ENCODE measurements around the gene IGSF8. TPM values are rescaled to one million over a fixed set of nuclear protein-coding genes. Genes with fewer than 3 reads are reported as not detected.
A peak's percentile ranks its signal among the peaks of the same experiment; 100 is the strongest.

IGSF8 gene
- total and polyA plus RNA-seq, 2 of the 8 experiments (the other 6 are each of a cell fraction or from before 2014, with no cell fraction given), result 69.6 to 132 TPM

DNA sequence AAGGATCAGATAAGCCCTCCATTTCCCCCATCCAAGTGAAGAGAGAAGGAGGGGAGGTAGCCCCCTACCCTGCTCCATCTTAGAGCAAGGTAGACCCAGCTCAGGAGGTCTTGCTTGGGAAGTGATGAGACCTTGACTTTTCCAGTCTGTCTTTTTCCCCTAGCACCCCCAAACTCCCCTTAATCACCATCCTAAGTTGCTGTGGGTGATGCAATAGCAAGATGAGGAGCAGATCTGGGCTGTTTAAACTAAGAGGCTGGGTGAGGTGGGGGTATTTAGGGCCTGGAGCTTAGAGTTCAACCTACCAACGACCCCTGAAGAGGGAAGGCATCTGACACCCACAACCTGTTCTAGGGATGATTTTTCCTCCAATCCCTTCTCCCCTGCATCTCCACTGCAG lies 18.9 kb upstream of the IGSF8 start:
- peaks cover 0 to 1% of the 10 kb centered on the region in 2 experiments for H4K20me1 ChIP-seq (replicated peaks in 1 of 2; ENCODE audit: control insufficient read depth in 1 of 2, insufficient read depth in 2 of 2, low read length in 2 of 2)
- H4K5ac ChIP-seq (ENCODE audit: insufficient read length, low read depth, low read length), result no peak overlapping the region
- no peak overlapping the region; a peak in 2 of 7 replicates for H3K9ac ChIP-seq (replicated peaks in 1 of 4; ENCODE audit: extremely low read depth in 1 of 4, low read depth in 3 of 4, low read length in 3 of 4)
- H4K8ac ChIP-seq (ENCODE audit: extremely low read depth, insufficient read depth, low read length), result peak overlapping the region; percentile 57
- peak overlapping the region; percentile 70 to 89 for H3K4me2 ChIP-seq (ENCODE audit: insufficient read depth in 1 of 2, low read depth in 2 of 2, low read length in 2 of 2)
- FAIRE-seq (no peak), DNase-seq (ENCODE audit: low read depth in 1 of 2, low spot score in 2 of 2) (no peak)
- H3K14ac ChIP-seq (ENCODE audit: insufficient read length), result peak overlapping the region; percentile 62
- H3K79me1 ChIP-seq (ENCODE audit: low read depth, low read length), result no peaks in the 10 kb centered on the region
- peak overlapping the region; percentile 75; the same call in 1 of the 2 replicates for H2BK20ac ChIP-seq (ENCODE audit: low read length)
- no peak overlapping the region for H3K23ac ChIP-seq (ENCODE audit: insufficient read length)
- H3K23me2 ChIP-seq (ENCODE audit: low read depth, low read length), result peaks cover 8% of the 10 kb centered on the region; the same call in 1 of the 2 replicates
- 60% methylated on average over 1 of the region's 1 CpG; no CpG with 5 or more reads in 1 of the 2 experiments for WGBS, 2 experiments (ENCODE audit: extremely low coverage in 1 of 2, insufficient coverage in 1 of 2, insufficient read length in 1 of 2, insufficient replicate concordance in 2 of 2, low coverage in 1 of 2, low lambda C conversion rate in 2 of 2, missing lambda C conversion rate in 1 of 2)
- H3K27ac ChIP-seq (ENCODE audit: low read depth, low read length), result no peak overlapping the region
- H4K91ac ChIP-seq (replicated peaks; ENCODE audit: insufficient read length, low read length), result peak overlapping the region; percentile 94
- H2BK15ac ChIP-seq (ENCODE audit: low read length), result peak overlapping the region; percentile 83; the same call in 1 of the 2 replicates
- no peaks in the 10 kb centered on the region; a peak in 1 of 7 replicates for H3K27me3 ChIP-seq (replicated peaks in 1 of 4; ENCODE audit: control insufficient read depth in 3 of 4, extremely low read depth in 1 of 4, insufficient read depth in 3 of 4, low read length in 3 of 4)
- CTCF ChIA-PET (ENCODE audit: partially characterized antibody), result interaction anchor here (0.6 to 18.1 kb wide), 28 partner anchors 8 to 329 kb away, joined by 3 to 256 read pairs (median 4); partner anchors contain the start of genes ATP1A4 and CASQ1
- H3K18ac ChIP-seq (ENCODE audit: extremely low read depth, low read length), result peak overlapping the region; percentile 52; the same call in 1 of the 2 replicates
- peak overlapping the region in 1 of 4 experiments; percentile 59; a peak in 3 of 8 replicates for H3K4me3 ChIP-seq (ENCODE audit: extremely low read depth in 1 of 4, insufficient read depth in 2 of 4, low read depth in 3 of 4, low read length in 4 of 4)
- peaks cover 15 to 44% (median 34%) of the 10 kb centered on the region in 4 experiments for H3K4me1 ChIP-seq (replicated peaks in 1 of 4; ENCODE audit: control insufficient read depth in 3 of 4, insufficient read depth in 4 of 4, low read length in 3 of 4)
- no peak overlapping the region for H2BK120ac ChIP-seq (replicated peaks; ENCODE audit: low read depth, low read length)
- POLR2A ChIA-PET (ENCODE audit: partially characterized antibody), result interaction anchor here (0.8 to 3.8 kb wide), 11 partner anchors 9 to 167 kb away, joined by 3 to 31 read pairs (median 7); partner anchors contain the start of gene PEX19
- H2BK5ac ChIP-seq (ENCODE audit: low read depth, low read length), result peak overlapping the region; percentile 68; the same call in 1 of the 2 replicates
- H2AK5ac ChIP-seq (ENCODE audit: low read depth, low read length), result peak overlapping the region; percentile 75; the same call in 1 of the 2 replicates
- peaks cover 0 to 8% of the 10 kb centered on the region in 2 experiments; a peak in 1 of 4 replicates for H3K79me2 ChIP-seq (ENCODE audit: control insufficient read depth in 1 of 2, insufficient read depth in 2 of 2, low read length in 2 of 2)
- H3K4ac ChIP-seq (replicated peaks; ENCODE audit: insufficient read length, low read depth, low read length), result peak overlapping the region; percentile 82
- no peak overlapping the region for H2AFZ ChIP-seq (ENCODE audit: low read length)
- H3K36me3 ChIP-seq (ENCODE audit: control insufficient read depth in 2 of 4, insufficient read depth in 4 of 4, low read length in 3 of 4), result peaks cover 0 to 9% (median 4%) of the 10 kb centered on the region in 4 experiments; a peak in 3 of 8 replicates
- no peak overlapping the region for H3K56ac ChIP-seq (replicated peaks; ENCODE audit: insufficient read length, low read depth, low read length)
- H2BK12ac ChIP-seq (ENCODE audit: low read depth, low read length), result no peak overlapping the region
- no peaks in the 10 kb centered on the region for H3K9me3 ChIP-seq (ENCODE audit: insufficient read depth in 2 of 2, low read depth in 1 of 2, low read length in 1 of 2)
- TF ChIP-seq EP300 (IDR thresholded peaks at IDR 0.05; ENCODE audit: borderline replicate concordance in 1 of 2, low read depth in 2 of 2, low read length in 2 of 2) (no peak), SAP30 (IDR thresholded peaks at IDR 0.05; ENCODE audit: insufficient read depth, insufficient replicate concordance, low read length) (no peak), ASH2L (IDR thresholded peaks at IDR 0.05; ENCODE audit: low read length) (no peak), ATF2 (IDR thresholded peaks at IDR 0.05; ENCODE audit: low read length) (no peak), JUND (IDR thresholded peaks at IDR 0.05; ENCODE audit: low read length) (no peak), TAF1 (IDR thresholded peaks at IDR 0.05; ENCODE audit: low read depth, low read length) (no peak), KDM5A (IDR thresholded peaks at IDR 0.05; ENCODE audit: low read length) (no peak), SIX5 (IDR thresholded peaks at IDR 0.05; ENCODE audit: low read depth, low read length) (no peak), TAF7 (optimal IDR thresholded peaks at IDR 0.05; ENCODE audit: borderline replicate concordance, low read depth, low read length) (no peak)
- TF ChIP-seq, protein P1, sequence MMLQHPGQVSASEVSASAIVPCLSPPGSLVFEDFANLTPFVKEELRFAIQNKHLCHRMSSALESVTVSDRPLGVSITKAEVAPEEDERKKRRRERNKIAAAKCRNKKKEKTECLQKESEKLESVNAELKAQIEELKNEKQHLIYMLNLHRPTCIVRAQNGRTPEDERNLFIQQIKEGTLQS (IDR thresholded peaks at IDR 0.05; ENCODE audit: insufficient read depth, low read depth, low read length), result no peak

Data from H1 (cell line).